Ishikawa (cell line): ENCODE results near the gene VWF.

Source experiments
- CREB1 ChIP-seq: IDR thresholded peaks from 2 replicates; pipeline ENCODE4 v1.6.1; 2012; ENCODE audit warnings: low read depth
- EP300 ChIP-seq: IDR thresholded peaks from 2 replicates; pipeline ENCODE4 v1.6.1; 2012; ENCODE audit warnings: borderline replicate concordance
- REST ChIP-seq: IDR thresholded peaks from 2 replicates; pipeline ENCODE4 v1.6.1; 2012; ENCODE audit warnings: low read depth, mild to moderate bottlenecking
- TAF1 ChIP-seq: IDR thresholded peaks from 2 replicates; pipeline ENCODE4 v1.6.1; 2012; ENCODE audit warnings: low read depth, mild to moderate bottlenecking
- TCF12 ChIP-seq: IDR thresholded peaks from 2 replicates; pipeline ENCODE4 v1.6.1; 2012; ENCODE audit warnings: low read depth
- TEAD4 ChIP-seq: IDR thresholded peaks from 2 replicates; pipeline ENCODE4 v1.6.1; 2012
- ZBTB7A ChIP-seq: IDR thresholded peaks from 2 replicates; pipeline ENCODE4 v1.6.1; 2012; ENCODE audit warnings: low read depth

GRCh38 chr12:6071589-6071988 is 52.9 kb downstream of the VWF start:
- no peak for TF ChIP-seq TEAD4
- no peak for TF ChIP-seq EP300
- TF ChIP-seq TCF12, result no peak
- TF ChIP-seq CREB1, result no peak
- TF ChIP-seq ZBTB7A, result no peak
- TF ChIP-seq TAF1, result no peak
- no peak for TF ChIP-seq REST
